Measurements from ENCODE around the gene FKBP2.

- no peak for TF ChIP-seq CTCF (IDR thresholded peaks at IDR 0.05; ENCODE audit: low read length)
- no peak for TF ChIP-seq EZH2 (IDR thresholded peaks at IDR 0.05; ENCODE audit: borderline replicate concordance, low read length)
Observed at GRCh38 chr11:64208086-64208795, 32.7 kb upstream of the FKBP2 start.

All from OCI-LY1 (cell line).